HepG2 (cell line): ENCODE measurements around the gene HMGN4. TPM values are rescaled to one million over a fixed set of nuclear protein-coding genes. Genes with fewer than 3 reads are reported as not detected.
A peak's percentile ranks its signal among the peaks of the same experiment; 100 is the strongest.

Experiments
- CREB1 ChIP-seq, 2 experiments: fragments of 450-650 bp in 1 of 2; IDR thresholded peaks; 2 replicates each; pipeline ENCODE4 v1.6.1; 2016 to 2017; ENCODE audit warnings: control low read depth in 1 of 2, mild to moderate bottlenecking in 1 of 2, missing compliant biosample characterization in 1 of 2, missing genetic modification characterization in 1 of 2
- KMT2B ChIP-seq: IDR thresholded peaks from 2 replicates; pipeline ENCODE4 v1.6.1; 2016; ENCODE audit warnings: missing genetic modification reagents, missing compliant biosample characterization
- SP2 ChIP-seq: sonication (generic); formaldehyde crosslinking; IDR thresholded peaks from 2 replicates; pipeline ENCODE4 v1.5.1; 2020; ENCODE audit warnings: mild to moderate bottlenecking, missing genetic modification reagents
- STAT5B ChIP-seq: sonication (generic); formaldehyde crosslinking; IDR thresholded peaks from 2 replicates; pipeline ENCODE4 v1.4.0; 2020; ENCODE audit warnings: missing genetic modification reagents
- TAF15 ChIP-seq: fragments of 200-400 bp; formaldehyde crosslinking; IDR thresholded peaks from one replicate; pipeline ENCODE4 v1.6.1; 2018; ENCODE audit warnings: mild to moderate bottlenecking, low read depth, low read length; ENCODE audit not compliant: poor library complexity, severe bottlenecking
- TCF7 ChIP-seq: sonication (generic); IDR thresholded peaks from 2 replicates; pipeline ENCODE4 v1.6.1; 2016; ENCODE audit warnings: antibody characterized with exemption, low read depth
- XBP1 ChIP-seq: sonication (generic); formaldehyde crosslinking; IDR thresholded peaks from 2 replicates; pipeline ENCODE4 v1.5.0; 2020; ENCODE audit warnings: missing genetic modification reagents
- ZNF121 ChIP-seq: sonication (generic); formaldehyde crosslinking; IDR thresholded peaks from 2 replicates; pipeline ENCODE4 v1.5.0; 2020; ENCODE audit warnings: mild to moderate bottlenecking, missing genetic modification reagents
- ZNF282 ChIP-seq: fragments of 450-650 bp; IDR thresholded peaks from 2 replicates; pipeline ENCODE4 v1.6.1; 2018; ENCODE audit not compliant: partially characterized antibody
- polyA plus RNA-seq, 8 experiments: library from polyadenylated mRNA; depleted of rRNA in 3 of 8; stranded (reverse) in 7 of 8; unstranded in 1 of 8; fragments of >200 nt; fragmentation: Illumina TruSeq in 4 of 8; extraction: Trizol in 4 of 8; gene quantifications; 2 replicates each; pipeline versions ENCODE4 v1.2.1 to v1.2.3, GENCODE V29; 2011 to 2016; ENCODE audit warnings: low read depth in 4 of 8, missing spikeins in 1 of 8, mixed read lengths in 1 of 8; ENCODE audit not compliant: insufficient read depth in 1 of 8
- total RNA-seq, 5 experiments: library from RNA; depleted of rRNA; stranded (reverse); fragments of >200 nt; fragmentation: Illumina TruSeq; extraction: Trizol; gene quantifications; 2 replicates each; pipeline ENCODE4 v1.2.3, GENCODE V29; 2016; ENCODE audit warnings: low read depth in 1 of 5
- TF ChIP-seq, protein P1 (sequence below): sonication (generic); formaldehyde crosslinking; IDR thresholded peaks from 2 replicates; pipeline ENCODE4 v1.4.0; 2020; ENCODE audit warnings: missing genetic modification reagents, borderline replicate concordance
- TF ChIP-seq, protein P2 (sequence below): sonication (generic); formaldehyde crosslinking; IDR thresholded peaks from 2 replicates; pipeline ENCODE4 v1.4.0; 2020; ENCODE audit warnings: low read depth, mild to moderate bottlenecking, missing genetic modification reagents
- TF ChIP-seq, protein P3 (sequence below): IDR thresholded peaks from 2 replicates; pipeline ENCODE4 v1.6.1; 2012; ENCODE audit warnings: low read length, improper control_type of control experiment
- TF ChIP-seq, protein P4 (sequence below): IDR thresholded peaks from 2 replicates; pipeline ENCODE4 v1.6.1; 2012; ENCODE audit warnings: low read depth, low read length, improper control_type of control experiment
- TF ChIP-seq, protein P5 (sequence below): sonication (generic); formaldehyde crosslinking; IDR thresholded peaks from 2 replicates; pipeline ENCODE4 v1.5.1; 2020; ENCODE audit warnings: missing genetic modification reagents, mild to moderate bottlenecking, borderline replicate concordance

The HMGN4 gene
- total and polyA plus RNA-seq, 2 of the 13 experiments (the other 11 are each of a cell fraction or from before 2014, with no cell fraction given), result 39.9 to 52.1 TPM

DNA sequence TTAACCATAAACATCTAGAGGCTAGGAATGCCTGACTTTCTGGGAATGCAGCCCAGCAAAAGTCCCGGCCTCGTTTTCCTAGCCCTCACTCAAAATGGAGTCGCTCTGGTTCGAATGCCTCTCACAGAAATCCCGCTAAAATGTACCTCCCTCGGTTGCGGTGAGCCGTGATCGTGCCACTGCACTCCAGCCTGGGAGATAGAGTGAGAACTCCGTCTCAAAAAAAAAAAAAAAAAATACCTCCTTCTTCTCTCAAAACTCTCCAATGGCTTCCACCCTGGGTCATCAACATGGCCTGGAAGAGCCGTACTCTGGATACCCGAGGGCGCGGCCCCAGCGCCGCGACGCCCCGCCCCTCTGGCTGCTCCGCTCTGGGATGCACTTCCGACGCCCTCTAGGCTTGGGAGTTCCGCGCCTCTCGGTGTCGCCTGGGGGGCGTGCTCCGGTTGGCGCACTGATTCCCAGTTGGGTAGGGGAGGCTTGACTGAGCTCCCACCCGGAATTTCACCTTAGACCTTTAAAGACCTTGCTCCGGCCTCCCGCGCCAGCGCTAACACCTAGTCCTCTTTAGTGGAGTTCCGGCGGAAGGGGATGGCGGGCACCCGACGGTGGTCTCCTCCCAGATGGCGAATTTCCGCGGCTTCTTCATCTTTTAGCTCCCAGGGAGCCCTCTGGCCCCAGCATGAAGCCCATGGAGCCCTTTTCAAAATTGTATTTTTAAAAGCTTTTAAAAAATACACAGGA, 12.3 kb downstream of the HMGN4 start (continued):
- TF ChIP-seq, protein P1, sequence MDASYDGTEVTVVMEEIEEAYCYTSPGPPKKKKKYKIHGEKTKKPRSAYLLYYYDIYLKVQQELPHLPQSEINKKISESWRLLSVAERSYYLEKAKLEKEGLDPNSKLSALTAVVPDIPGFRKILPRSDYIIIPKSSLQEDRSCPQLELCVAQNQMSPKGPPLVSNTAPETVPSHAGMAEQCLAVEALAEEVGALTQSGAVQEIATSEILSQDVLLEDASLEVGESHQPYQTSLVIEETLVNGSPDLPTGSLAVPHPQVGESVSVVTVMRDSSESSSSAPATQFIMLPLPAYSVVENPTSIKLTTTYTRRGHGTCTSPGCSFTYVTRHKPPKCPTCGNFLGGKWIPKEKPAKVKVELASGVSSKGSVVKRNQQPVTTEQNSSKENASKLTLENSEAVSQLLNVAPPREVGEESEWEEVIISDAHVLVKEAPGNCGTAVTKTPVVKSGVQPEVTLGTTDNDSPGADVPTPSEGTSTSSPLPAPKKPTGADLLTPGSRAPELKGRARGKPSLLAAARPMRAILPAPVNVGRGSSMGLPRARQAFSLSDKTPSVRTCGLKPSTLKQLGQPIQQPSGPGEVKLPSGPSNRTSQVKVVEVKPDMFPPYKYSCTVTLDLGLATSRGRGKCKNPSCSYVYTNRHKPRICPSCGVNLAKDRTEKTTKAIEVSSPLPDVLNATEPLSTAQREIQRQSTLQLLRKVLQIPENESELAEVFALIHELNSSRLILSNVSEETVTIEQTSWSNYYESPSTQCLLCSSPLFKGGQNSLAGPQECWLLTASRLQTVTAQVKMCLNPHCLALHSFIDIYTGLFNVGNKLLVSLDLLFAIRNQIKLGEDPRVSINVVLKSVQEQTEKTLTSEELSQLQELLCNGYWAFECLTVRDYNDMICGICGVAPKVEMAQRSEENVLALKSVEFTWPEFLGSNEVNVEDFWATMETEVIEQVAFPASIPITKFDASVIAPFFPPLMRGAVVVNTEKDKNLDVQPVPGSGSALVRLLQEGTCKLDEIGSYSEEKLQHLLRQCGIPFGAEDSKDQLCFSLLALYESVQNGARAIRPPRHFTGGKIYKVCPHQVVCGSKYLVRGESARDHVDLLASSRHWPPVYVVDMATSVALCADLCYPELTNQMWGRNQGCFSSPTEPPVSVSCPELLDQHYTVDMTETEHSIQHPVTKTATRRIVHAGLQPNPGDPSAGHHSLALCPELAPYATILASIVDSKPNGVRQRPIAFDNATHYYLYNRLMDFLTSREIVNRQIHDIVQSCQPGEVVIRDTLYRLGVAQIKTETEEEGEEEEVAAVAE, result peak; percentile 67; the same call in 1 of the 2 replicates
- TF ChIP-seq STAT5B (CRISPR knock-in tag), result no peak
- TF ChIP-seq, protein P2, sequence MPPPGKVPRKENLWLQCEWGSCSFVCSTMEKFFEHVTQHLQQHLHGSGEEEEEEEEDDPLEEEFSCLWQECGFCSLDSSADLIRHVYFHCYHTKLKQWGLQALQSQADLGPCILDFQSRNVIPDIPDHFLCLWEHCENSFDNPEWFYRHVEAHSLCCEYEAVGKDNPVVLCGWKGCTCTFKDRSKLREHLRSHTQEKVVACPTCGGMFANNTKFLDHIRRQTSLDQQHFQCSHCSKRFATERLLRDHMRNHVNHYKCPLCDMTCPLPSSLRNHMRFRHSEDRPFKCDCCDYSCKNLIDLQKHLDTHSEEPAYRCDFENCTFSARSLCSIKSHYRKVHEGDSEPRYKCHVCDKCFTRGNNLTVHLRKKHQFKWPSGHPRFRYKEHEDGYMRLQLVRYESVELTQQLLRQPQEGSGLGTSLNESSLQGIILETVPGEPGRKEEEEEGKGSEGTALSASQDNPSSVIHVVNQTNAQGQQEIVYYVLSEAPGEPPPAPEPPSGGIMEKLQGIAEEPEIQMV (CRISPR knock-in tag), result peak; percentile 62; the same call in 1 of the 2 replicates
- peak; percentile 13; the same call in 1 of the 2 replicates for TF ChIP-seq TCF7
- TF ChIP-seq ZNF121 (CRISPR knock-in tag), result no peak
- 0 out of 2 replicates have a peak, but pooled peaks have one; percentile 14 for TF ChIP-seq KMT2B (CRISPR knock-in tag)
- TF ChIP-seq, protein P3, sequence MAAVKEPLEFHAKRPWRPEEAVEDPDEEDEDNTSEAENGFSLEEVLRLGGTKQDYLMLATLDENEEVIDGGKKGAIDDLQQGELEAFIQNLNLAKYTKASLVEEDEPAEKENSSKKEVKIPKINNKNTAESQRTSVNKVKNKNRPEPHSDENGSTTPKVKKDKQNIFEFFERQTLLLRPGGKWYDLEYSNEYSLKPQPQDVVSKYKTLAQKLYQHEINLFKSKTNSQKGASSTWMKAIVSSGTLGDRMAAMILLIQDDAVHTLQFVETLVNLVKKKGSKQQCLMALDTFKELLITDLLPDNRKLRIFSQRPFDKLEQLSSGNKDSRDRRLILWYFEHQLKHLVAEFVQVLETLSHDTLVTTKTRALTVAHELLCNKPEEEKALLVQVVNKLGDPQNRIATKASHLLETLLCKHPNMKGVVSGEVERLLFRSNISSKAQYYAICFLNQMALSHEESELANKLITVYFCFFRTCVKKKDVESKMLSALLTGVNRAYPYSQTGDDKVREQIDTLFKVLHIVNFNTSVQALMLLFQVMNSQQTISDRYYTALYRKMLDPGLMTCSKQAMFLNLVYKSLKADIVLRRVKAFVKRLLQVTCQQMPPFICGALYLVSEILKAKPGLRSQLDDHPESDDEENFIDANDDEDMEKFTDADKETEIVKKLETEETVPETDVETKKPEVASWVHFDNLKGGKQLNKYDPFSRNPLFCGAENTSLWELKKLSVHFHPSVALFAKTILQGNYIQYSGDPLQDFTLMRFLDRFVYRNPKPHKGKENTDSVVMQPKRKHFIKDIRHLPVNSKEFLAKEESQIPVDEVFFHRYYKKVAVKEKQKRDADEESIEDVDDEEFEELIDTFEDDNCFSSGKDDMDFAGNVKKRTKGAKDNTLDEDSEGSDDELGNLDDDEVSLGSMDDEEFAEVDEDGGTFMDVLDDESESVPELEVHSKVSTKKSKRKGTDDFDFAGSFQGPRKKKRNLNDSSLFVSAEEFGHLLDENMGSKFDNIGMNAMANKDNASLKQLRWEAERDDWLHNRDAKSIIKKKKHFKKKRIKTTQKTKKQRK, result no peak
- peak; percentile 88 for TF ChIP-seq TAF15
- TF ChIP-seq, protein P4, sequence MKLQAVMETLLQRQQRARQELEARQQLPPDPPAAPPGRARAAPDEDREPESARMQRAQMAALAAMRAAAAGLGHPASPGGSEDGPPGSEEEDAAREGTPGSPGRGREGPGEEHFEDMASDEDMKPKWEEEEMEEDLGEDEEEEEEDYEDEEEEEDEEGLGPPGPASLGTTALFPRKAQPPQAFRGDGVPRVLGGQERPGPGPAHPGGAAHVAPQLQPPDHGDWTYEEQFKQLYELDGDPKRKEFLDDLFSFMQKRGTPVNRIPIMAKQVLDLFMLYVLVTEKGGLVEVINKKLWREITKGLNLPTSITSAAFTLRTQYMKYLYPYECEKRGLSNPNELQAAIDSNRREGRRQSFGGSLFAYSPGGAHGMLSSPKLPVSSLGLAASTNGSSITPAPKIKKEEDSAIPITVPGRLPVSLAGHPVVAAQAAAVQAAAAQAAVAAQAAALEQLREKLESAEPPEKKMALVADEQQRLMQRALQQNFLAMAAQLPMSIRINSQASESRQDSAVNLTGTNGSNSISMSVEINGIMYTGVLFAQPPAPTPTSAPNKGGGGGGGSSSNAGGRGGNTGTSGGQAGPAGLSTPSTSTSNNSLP, result no peak
- TF ChIP-seq, protein P5, sequence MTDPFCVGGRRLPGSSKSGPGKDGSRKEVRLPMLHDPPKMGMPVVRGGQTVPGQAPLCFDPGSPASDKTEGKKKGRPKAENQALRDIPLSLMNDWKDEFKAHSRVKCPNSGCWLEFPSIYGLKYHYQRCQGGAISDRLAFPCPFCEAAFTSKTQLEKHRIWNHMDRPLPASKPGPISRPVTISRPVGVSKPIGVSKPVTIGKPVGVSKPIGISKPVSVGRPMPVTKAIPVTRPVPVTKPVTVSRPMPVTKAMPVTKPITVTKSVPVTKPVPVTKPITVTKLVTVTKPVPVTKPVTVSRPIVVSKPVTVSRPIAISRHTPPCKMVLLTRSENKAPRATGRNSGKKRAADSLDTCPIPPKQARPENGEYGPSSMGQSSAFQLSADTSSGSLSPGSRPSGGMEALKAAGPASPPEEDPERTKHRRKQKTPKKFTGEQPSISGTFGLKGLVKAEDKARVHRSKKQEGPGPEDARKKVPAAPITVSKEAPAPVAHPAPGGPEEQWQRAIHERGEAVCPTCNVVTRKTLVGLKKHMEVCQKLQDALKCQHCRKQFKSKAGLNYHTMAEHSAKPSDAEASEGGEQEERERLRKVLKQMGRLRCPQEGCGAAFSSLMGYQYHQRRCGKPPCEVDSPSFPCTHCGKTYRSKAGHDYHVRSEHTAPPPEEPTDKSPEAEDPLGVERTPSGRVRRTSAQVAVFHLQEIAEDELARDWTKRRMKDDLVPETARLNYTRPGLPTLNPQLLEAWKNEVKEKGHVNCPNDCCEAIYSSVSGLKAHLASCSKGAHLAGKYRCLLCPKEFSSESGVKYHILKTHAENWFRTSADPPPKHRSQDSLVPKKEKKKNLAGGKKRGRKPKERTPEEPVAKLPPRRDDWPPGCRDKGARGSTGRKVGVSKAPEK (CRISPR knock-in tag), result no peak; the same call in 1 of the 2 replicates
- TF ChIP-seq ZNF282, result peak; percentile 70
- no peak for TF ChIP-seq CREB1 (IDR thresholded peaks at IDR 0.05)
- peak; percentile 56; the same call in 1 of the 2 replicates for TF ChIP-seq CREB1 (CRISPR knock-in tag; IDR thresholded peaks at IDR 0.05)
- TF ChIP-seq SP2 (CRISPR knock-in tag), result no peak
- TF ChIP-seq XBP1, result no peak
